Measurements from ENCODE around the gene HOXD9. TPM values are rescaled to one million over a fixed set of nuclear protein-coding genes. Genes with fewer than 3 reads are reported as not detected.

Gene HOXD9
- total RNA-seq, 1 donor from 2014 or later: not detected

DNA sequence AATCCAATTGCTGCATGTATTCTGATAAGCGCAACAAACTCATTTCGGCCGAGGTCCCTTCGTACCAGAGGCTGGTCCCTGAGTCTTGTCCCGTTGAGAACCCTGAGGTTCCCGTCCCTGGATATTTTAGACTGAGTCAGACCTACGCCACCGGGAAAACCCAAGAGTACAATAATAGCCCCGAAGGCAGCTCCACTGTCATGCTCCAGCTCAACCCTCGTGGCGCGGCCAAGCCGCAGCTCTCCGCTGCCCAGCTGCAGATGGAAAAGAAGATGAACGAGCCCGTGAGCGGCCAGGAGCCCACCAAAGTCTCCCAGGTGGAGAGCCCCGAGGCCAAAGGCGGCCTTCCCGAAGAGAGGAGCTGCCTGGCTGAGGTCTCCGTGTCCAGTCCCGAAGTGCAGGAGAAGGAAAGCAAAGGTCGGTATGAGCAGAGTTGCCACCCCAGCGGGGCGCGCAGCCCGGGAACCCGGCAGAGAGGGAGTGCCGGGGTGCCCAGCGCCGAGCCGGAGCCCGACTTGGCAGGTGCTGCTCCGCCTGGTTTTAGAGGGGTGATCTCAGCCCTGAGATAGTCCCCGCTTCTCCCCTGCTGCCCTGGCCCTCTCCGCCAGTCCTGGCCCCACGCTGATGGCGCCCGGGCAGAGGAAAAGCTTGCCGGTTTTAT is 5.2 kb upstream of the HOXD9 start:
- Mint-ChIP-seq H3K27ac (ENCODE audit: unreplicated experiment) (no peak overlapping the region), H3K27me3 (ENCODE audit: unreplicated experiment) (peaks cover 91% of the 10 kb centered on the region), H3K9me3 (ENCODE audit: unreplicated experiment) (peaks cover 3% of the 10 kb centered on the region), H3K4me3 (ENCODE audit: unreplicated experiment) (no peak overlapping the region), H3K4me1 (ENCODE audit: unreplicated experiment) (no peaks in the 10 kb centered on the region), H3K36me3 (ENCODE audit: unreplicated experiment) (peaks cover 1% of the 10 kb centered on the region)
- no peak for DNase-seq (ENCODE audit: extremely low spot score, unreplicated experiment)
- TF ChIP-seq, protein P1, sequence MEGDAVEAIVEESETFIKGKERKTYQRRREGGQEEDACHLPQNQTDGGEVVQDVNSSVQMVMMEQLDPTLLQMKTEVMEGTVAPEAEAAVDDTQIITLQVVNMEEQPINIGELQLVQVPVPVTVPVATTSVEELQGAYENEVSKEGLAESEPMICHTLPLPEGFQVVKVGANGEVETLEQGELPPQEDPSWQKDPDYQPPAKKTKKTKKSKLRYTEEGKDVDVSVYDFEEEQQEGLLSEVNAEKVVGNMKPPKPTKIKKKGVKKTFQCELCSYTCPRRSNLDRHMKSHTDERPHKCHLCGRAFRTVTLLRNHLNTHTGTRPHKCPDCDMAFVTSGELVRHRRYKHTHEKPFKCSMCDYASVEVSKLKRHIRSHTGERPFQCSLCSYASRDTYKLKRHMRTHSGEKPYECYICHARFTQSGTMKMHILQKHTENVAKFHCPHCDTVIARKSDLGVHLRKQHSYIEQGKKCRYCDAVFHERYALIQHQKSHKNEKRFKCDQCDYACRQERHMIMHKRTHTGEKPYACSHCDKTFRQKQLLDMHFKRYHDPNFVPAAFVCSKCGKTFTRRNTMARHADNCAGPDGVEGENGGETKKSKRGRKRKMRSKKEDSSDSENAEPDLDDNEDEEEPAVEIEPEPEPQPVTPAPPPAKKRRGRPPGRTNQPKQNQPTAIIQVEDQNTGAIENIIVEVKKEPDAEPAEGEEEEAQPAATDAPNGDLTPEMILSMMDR (IDR thresholded peaks at IDR 0.05): no peak

DNA sequence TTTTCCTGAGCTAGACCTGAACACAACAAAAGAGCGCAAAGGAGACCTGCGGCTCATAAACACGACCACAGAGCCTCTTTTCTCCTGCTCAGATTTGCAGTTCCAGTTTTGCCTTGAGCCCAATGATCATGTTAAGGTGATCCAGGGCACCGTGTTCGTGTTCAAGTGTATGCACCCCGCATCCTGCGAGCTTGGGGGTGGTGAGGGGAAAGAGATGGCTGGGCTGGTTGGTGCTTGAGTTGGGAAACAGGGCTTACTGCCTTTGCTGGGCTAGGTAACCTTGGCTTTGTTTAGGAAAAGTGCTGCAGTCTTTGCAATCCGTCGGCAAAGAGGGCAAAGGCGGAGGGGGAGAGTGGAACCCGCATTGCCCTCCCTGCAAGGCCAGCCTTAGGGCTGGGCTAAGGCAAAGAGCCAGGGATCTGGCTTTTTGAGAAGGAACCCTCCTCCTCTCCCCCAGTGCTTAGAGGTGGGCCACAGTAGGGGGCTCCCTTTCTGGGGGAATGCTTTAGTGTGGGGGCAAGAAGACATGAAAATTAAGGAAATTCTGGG is 4.6 kb upstream of the HOXD9 start:
- Mint-ChIP-seq H3K27me3 (ENCODE audit: unreplicated experiment) (peaks cover 88% of the 10 kb centered on the region), H3K4me3 (ENCODE audit: unreplicated experiment) (no peak overlapping the region), H3K4me1 (ENCODE audit: unreplicated experiment) (peaks cover 3% of the 10 kb centered on the region), H3K9me3 (ENCODE audit: unreplicated experiment) (peaks cover 3% of the 10 kb centered on the region), H3K27ac (ENCODE audit: unreplicated experiment) (no peak overlapping the region), H3K36me3 (ENCODE audit: unreplicated experiment) (peaks cover 1% of the 10 kb centered on the region)
- DNase-seq (ENCODE audit: extremely low spot score, unreplicated experiment): no peak
- TF ChIP-seq, protein P1 (IDR thresholded peaks at IDR 0.05): no peak

DNA sequence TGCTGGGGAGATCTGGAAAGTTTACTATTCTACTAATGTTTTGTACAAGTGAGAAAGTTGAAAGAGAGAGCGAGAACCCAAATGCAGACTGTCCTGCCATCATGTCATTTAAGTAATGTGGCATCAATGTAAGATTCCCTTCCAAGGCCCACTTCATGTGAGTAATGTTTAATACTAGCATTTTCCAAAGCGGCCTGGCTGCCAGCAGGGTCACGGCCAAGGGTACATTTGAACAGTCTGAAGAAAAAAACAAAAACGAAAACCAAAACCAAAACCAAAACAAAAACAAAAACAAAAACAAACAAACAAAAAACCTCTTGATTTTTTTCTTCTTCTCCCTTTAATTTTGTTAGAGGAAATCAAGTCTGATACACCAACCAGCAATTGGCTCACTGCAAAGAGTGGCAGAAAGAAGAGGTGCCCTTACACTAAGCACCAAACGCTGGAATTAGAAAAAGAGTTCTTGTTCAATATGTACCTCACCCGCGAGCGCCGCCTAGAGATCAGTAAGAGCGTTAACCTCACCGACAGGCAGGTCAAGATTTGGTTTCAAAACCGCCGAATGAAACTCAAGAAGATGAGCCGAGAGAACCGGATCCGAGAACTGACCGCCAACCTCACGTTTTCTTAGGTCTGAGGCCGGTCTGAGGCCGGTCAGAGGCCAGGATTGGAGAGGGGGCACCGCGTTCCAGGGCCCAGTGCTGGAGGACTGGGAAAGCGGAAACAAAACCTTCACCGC is 3.7 kb upstream of the HOXD9 start:
- TF ChIP-seq, protein P1 (IDR thresholded peaks at IDR 0.05): peak; percentile 28
- Mint-ChIP-seq H3K27ac (ENCODE audit: unreplicated experiment) (no peak overlapping the region), H3K4me1 (ENCODE audit: unreplicated experiment) (peaks cover 6% of the 10 kb centered on the region), H3K36me3 (ENCODE audit: unreplicated experiment) (peaks cover 1% of the 10 kb centered on the region), H3K27me3 (ENCODE audit: unreplicated experiment) (peaks cover 86% of the 10 kb centered on the region), H3K4me3 (ENCODE audit: unreplicated experiment) (no peak overlapping the region), H3K9me3 (ENCODE audit: unreplicated experiment) (peaks cover 3% of the 10 kb centered on the region)
- DNase-seq (ENCODE audit: extremely low spot score, unreplicated experiment): no peak

DNA sequence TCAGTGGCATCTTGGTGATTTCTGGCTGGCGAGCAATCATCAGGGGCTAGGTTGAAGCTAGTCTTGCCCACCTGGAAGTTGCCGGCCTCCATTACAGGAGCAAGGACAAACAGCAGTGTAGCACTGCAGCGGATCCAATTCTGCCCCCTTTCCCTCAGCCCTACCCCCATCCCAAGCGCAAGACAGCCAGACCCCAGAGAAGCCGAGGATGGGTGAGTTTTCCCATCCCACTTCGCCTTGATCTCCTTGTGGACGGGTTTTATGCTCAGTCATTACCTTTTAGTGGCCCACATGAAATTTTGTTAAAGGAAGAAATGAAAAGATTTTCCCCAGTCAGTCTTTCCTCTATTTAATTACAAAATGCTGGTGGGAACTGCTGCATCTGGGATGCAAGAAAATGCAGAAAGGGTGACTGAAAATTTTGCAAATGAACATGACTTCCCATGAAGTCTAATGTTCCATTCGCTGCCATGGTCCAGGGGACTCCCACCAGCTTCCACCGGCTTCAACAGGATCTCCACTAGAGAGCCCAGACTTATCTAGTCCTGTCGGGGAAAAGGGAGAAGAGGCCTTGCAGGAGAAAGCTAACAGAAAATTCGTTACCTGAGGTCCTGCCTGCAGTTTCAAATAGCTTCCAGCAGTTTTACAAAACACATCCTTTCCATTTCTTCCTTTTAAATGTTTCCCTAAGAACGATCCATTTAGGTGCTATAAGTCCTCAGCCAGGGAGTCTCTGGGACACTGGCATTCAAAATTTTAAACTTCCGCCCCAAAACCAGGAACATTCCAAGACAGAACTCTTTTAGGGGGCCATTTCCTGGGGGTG is 1.9 kb upstream of the HOXD9 start:
- H3K27ac Mint-ChIP-seq (ENCODE audit: unreplicated experiment): no peak overlapping the region
- DNase-seq (ENCODE audit: extremely low spot score, unreplicated experiment): no peak
- H3K36me3 Mint-ChIP-seq (ENCODE audit: unreplicated experiment): peaks cover 4% of the 10 kb centered on the region
- H3K4me1 Mint-ChIP-seq (ENCODE audit: unreplicated experiment): peaks cover 8% of the 10 kb centered on the region
- no peak overlapping the region for H3K4me3 Mint-ChIP-seq (ENCODE audit: unreplicated experiment)
- TF ChIP-seq, protein P1 (IDR thresholded peaks at IDR 0.05): no peak
- peaks cover 86% of the 10 kb centered on the region for H3K27me3 Mint-ChIP-seq (ENCODE audit: unreplicated experiment)
- H3K9me3 Mint-ChIP-seq (ENCODE audit: unreplicated experiment): peaks cover 3% of the 10 kb centered on the region
